Inferior parietal cortex (tissue), 1 donor: ENCODE data around the gene MRPS25.

ENCODE experiments used
- DNase-seq: peaks from one replicate; pipeline ENCODE4 v3.0.0-alpha.2; 2016; ENCODE audit errors: extremely low spot score

Gene MRPS25

GRCh38 chr3:15064835-15065549 is at the start of gene MRPS25:
Gene MRPS25 (minus strand): TSS chr3:15065315. CDS start chr3:15065194, 121 bp downstream.
- DNase-seq, result peak; percentile 93

- DNase-seq, result no peak
Measured at GRCh38 chr3:15113884-15114283, 48.8 kb upstream of the MRPS25 start.

GRCh38 chr3:15113471-15113870 is 48.4 kb upstream of the MRPS25 start:
- no peak for DNase-seq

- DNase-seq, result no peak
Measured at GRCh38 chr3:15112011-15112410, 46.9 kb upstream of the MRPS25 start.

- DNase-seq, result no peak
Measured at GRCh38 chr3:15110206-15110605, 45.1 kb upstream of the MRPS25 start.

GRCh38 chr3:15108869-15109268 is 43.8 kb upstream of the MRPS25 start:
- no peak for DNase-seq

- peak; percentile 87 for DNase-seq
Measured at GRCh38 chr3:15108082-15108545, 43.0 kb upstream of the MRPS25 start.

- no peak for DNase-seq
Measured at GRCh38 chr3:15107075-15107947, 42.2 kb upstream of the MRPS25 start.

- peak; percentile 32 for DNase-seq
Measured at GRCh38 chr3:15102836-15103235, 37.7 kb upstream of the MRPS25 start.

- DNase-seq, result peak; percentile 20
Measured at GRCh38 chr3:15102256-15102655, 37.1 kb upstream of the MRPS25 start.

- no peak for DNase-seq
Measured at GRCh38 chr3:15099364-15100098, 34.4 kb upstream of the MRPS25 start.

- peak; percentile 97 for DNase-seq
Measured at GRCh38 chr3:15098503-15099363, 33.6 kb upstream of the MRPS25 start, which contains the start of gene RBSN. Gene RBSN (minus strand): TSS chr3:15099148. CDS start chr3:15096120, 3,028 bp downstream.

GRCh38 chr3:15097891-15098290 is 32.8 kb upstream of the MRPS25 start:
- no peak for DNase-seq

GRCh38 chr3:15096046-15096445 is 30.9 kb upstream of the MRPS25 start:
- DNase-seq, result no peak

GRCh38 chr3:15094187-15094875 is 29.2 kb upstream of the MRPS25 start:
- DNase-seq, result no peak

GRCh38 chr3:15092686-15093085 is 27.6 kb upstream of the MRPS25 start:
- no peak for DNase-seq

GRCh38 chr3:15091575-15091974 is 26.5 kb upstream of the MRPS25 start:
- DNase-seq, result no peak

GRCh38 chr3:15089201-15089600 is 24.1 kb upstream of the MRPS25 start:
- DNase-seq, result no peak

GRCh38 chr3:15086699-15087098 is 21.6 kb upstream of the MRPS25 start:
- DNase-seq, result no peak

- no peak for DNase-seq
Measured at GRCh38 chr3:15086263-15086662, 21.1 kb upstream of the MRPS25 start.
